Endothelial cell of umbilical vein (primary cell): Measurements from ENCODE around the gene MASTL. TPM values are rescaled to one million over a fixed set of nuclear protein-coding genes. Genes with fewer than 3 reads are reported as not detected.
A peak's percentile ranks its signal among the peaks of the same experiment; 100 is the strongest.

Experiments
- BruUV-seq: library from RNA; stranded (reverse); fragments of 400-500 nt; replicated peaks from 2 replicates; lab custom pipeline; 2021; lab: Mats Ljungman, UMichigan
- CTCF ChIA-PET: fragments of 300-600, 350-600 bp; sonication (Branson Sonifier 250); formaldehyde crosslinking; loops from one replicate; lab custom pipeline; 2021; ENCODE audit warnings: antibody characterized with exemption, inconsistent platforms; lab: Charles Lee
- POLR2A ChIA-PET: fragments of 300-600, 350-600 bp; sonication (Branson Sonifier 250); formaldehyde crosslinking; loops from one replicate; lab custom pipeline; 2021; ENCODE audit warnings: antibody characterized with exemption, inconsistent platforms; lab: Charles Lee
- DNase-seq: peaks from one replicate; pipeline ENCODE4 v3.0.0-alpha.2; 2011; ENCODE audit warnings: low read depth, low spot score
- FAIRE-seq: peaks from 2 replicates; lab custom pipeline; 2011; peaks lifted over from hg19 to GRCh38; lab: Jason Lieb, UNC
- H2AFZ ChIP-seq: 2 replicates; pipeline ENCODE4 v1.6.0; 2012; ENCODE audit warnings: low read depth, low read length, control low read depth, inconsistent platforms
- H3K27ac ChIP-seq: 2 replicates; pipeline ENCODE4 v1.5.1; 2011; ENCODE audit warnings: low read depth, mild to moderate bottlenecking, control low read depth, low read length, moderate library complexity; ENCODE audit not compliant: insufficient read depth
- H3K27me3 ChIP-seq, 2 experiments: 2 replicates each; pipeline versions ENCODE4 v1.6.0 to v1.6.1; 2011; ENCODE audit warnings: low read length in 2 of 2, mixed read lengths in 1 of 2; ENCODE audit not compliant: control insufficient read depth in 2 of 2, insufficient read depth in 2 of 2
- H3K36me3 ChIP-seq, 2 experiments: 2 replicates in 1 of 2; 3 replicates in 1 of 2; pipeline ENCODE4 v1.5.1; 2011; ENCODE audit warnings: low read length in 2 of 2, mild to moderate bottlenecking in 1 of 2, moderate library complexity in 1 of 2; ENCODE audit not compliant: control insufficient read depth in 2 of 2, insufficient read depth in 2 of 2; ENCODE audit errors: extremely low read depth in 1 of 2
- H3K4me1 ChIP-seq: 3 replicates; pipeline ENCODE4 v1.5.1; 2011; ENCODE audit warnings: mild to moderate bottlenecking, low read length; ENCODE audit not compliant: control insufficient read depth, insufficient read depth; ENCODE audit errors: extremely low read depth
- H3K4me2 ChIP-seq: 2 replicates; pipeline ENCODE4 v1.6.1; 2011; ENCODE audit warnings: low read length, control low read depth, mixed read lengths; ENCODE audit not compliant: insufficient read depth
- H3K4me3 ChIP-seq, 3 experiments: fragments of 200-600 bp in 1 of 3; sonication (generic), shearing (Covaris generic) in 1 of 3; replicated peaks in 1 of 3; 2 replicates each; pipeline ENCODE4 v1.5.1; 2011 to 2016; ENCODE audit warnings: control low read depth in 3 of 3, low read length in 3 of 3, mild to moderate bottlenecking in 2 of 3, inconsistent platforms in 1 of 3, low read depth in 1 of 3, moderate library complexity in 1 of 3; ENCODE audit not compliant: insufficient read depth in 1 of 3
- H3K79me2 ChIP-seq: 2 replicates; pipeline ENCODE4 v1.6.0; 2012; ENCODE audit warnings: low read length, inconsistent platforms; ENCODE audit not compliant: control insufficient read depth, insufficient read depth
- H3K9ac ChIP-seq: replicated peaks from 2 replicates; pipeline ENCODE3; 2011; ENCODE audit warnings: low read length, control low read depth; ENCODE audit not compliant: insufficient read depth; ENCODE audit errors: extremely low read depth
- H3K9me1 ChIP-seq: replicated peaks from 3 replicates; pipeline ENCODE4 v1.6.0; 2011; ENCODE audit warnings: mild to moderate bottlenecking, low read length; ENCODE audit not compliant: control insufficient read depth, insufficient read depth; ENCODE audit errors: extremely low read depth
- H3K9me3 ChIP-seq: replicated peaks from 2 replicates; pipeline ENCODE4 v1.5.1; 2012; ENCODE audit warnings: low read length, inconsistent platforms; ENCODE audit not compliant: control insufficient read depth, insufficient read depth
- H4K20me1 ChIP-seq: replicated peaks from 2 replicates; pipeline ENCODE3; 2011; ENCODE audit warnings: mild to moderate bottlenecking, low read length; ENCODE audit not compliant: control insufficient read depth, insufficient read depth; ENCODE audit errors: extremely low read depth
- EZH2 ChIP-seq: IDR thresholded peaks from 2 replicates; pipeline ENCODE4 v1.6.1; 2012; ENCODE audit warnings: borderline replicate concordance, low read depth, mild to moderate bottlenecking, moderate library complexity, low read length, inconsistent platforms; ENCODE audit not compliant: severe bottlenecking
- FOS ChIP-seq: IDR thresholded peaks from 2 replicates; pipeline ENCODE4 v1.6.1; 2011; ENCODE audit warnings: mild to moderate bottlenecking, low read length, moderate library complexity, borderline replicate concordance; ENCODE audit not compliant: insufficient read depth
- GATA2 ChIP-seq: IDR thresholded peaks from 2 replicates; pipeline ENCODE4 v1.7.0; 2011; ENCODE audit warnings: low read depth, mild to moderate bottlenecking, moderate library complexity, mixed read lengths, low read length; ENCODE audit not compliant: insufficient read length, insufficient read depth
- JUN ChIP-seq: IDR thresholded peaks from 2 replicates; pipeline ENCODE4 v1.6.1; 2011; ENCODE audit warnings: borderline replicate concordance, low read depth; ENCODE audit not compliant: insufficient read length, insufficient read depth
- MYC ChIP-seq: IDR thresholded peaks from one replicate; pipeline ENCODE4 v1.6.1; 2011; ENCODE audit warnings: mild to moderate bottlenecking, low read depth, low read length
- POLR2A ChIP-seq: IDR thresholded peaks from 2 replicates; pipeline ENCODE4 v1.6.1; 2012; ENCODE audit warnings: low read depth, mild to moderate bottlenecking, control low read depth, low read length
- POLR2AphosphoS5 ChIP-seq: IDR thresholded peaks from 2 replicates; pipeline ENCODE4 v1.6.1; 2012; ENCODE audit warnings: low read depth, mild to moderate bottlenecking, control low read depth, low read length, moderate library complexity; ENCODE audit not compliant: insufficient read depth
- dilution Hi-C: fragments of 300-500 bp; cut with MboI; formaldehyde crosslinking; loops from one replicate; pipeline ENCODE4 v1.15.0; 2019; ENCODE audit warnings: low sequenced_read_pairs; ENCODE audit not compliant: extremely low pct_ligation_motif_present
- intact Hi-C: fragments of 100-400 bp; cut with micrococcal nuclease; formaldehyde crosslinking; loops from one replicate; pipeline ENCODE4 v1.10.0; 2022
- polyA plus RNA-seq, 4 experiments: library from polyadenylated mRNA; depleted of rRNA in 3 of 4; stranded (reverse) in 3 of 4; unstranded in 1 of 4; fragments of >200 nt; gene quantifications; 2 replicates each; pipeline versions ENCODE4 v1.2.1 to v1.2.3, GENCODE V29; 2011 to 2012; ENCODE audit warnings: missing spikeins in 1 of 4
- total RNA-seq: library from RNA; stranded (reverse); gene quantifications from 2 replicates; pipeline ENCODE4 v1.2.3, GENCODE V29; 2021
- TF ChIP-seq, protein P1 (sequence below), 2 donors: IDR thresholded peaks; 1 replicate in 1 of 2; 2 replicates in 1 of 2; pipeline ENCODE4 v1.5.1; 2011; ENCODE audit warnings: low read length in 2 of 2, mild to moderate bottlenecking in 2 of 2, moderate library complexity in 2 of 2, control low read depth in 1 of 2, inconsistent platforms in 1 of 2, low read depth in 1 of 2; ENCODE audit not compliant: insufficient read depth in 1 of 2; ENCODE audit errors: extremely low read depth in 1 of 2
- TF ChIP-seq, protein P2 (sequence below): IDR thresholded peaks from 2 replicates; pipeline ENCODE4 v1.6.1; 2011; ENCODE audit not compliant: insufficient read depth, insufficient read length

The MASTL gene
- total and polyA plus RNA-seq, 2 donors (not counting 3 experiments of a cell fraction or from before 2014, with no cell fraction given) = 5.4 to 17.8 TPM

GRCh38 chr10:27152687-27153086 lies 2.5 kb upstream of the MASTL start:
- H3K27me3 ChIP-seq = no peaks in the 10 kb centered on the region
- H3K36me3 ChIP-seq = peaks cover 0 to 4% of the 10 kb centered on the region in 2 experiments
- no TSS peak for BruUV-seq
- dilution Hi-C loops = no loop called here
- TF ChIP-seq MYC (no peak), POLR2AphosphoS5 (no peak)
- H3K4me1 ChIP-seq = peaks cover 13% of the 10 kb centered on the region
- CTCF ChIA-PET = no interaction called here
- peaks cover 2% of the 10 kb centered on the region for H4K20me1 ChIP-seq
- FAIRE-seq (no peak), DNase-seq (no peak)
- no peak overlapping the region for H3K27ac ChIP-seq
- intact Hi-C loops = no loop called here
- H3K9me1 ChIP-seq = no peaks in the 10 kb centered on the region
- H3K9me3 ChIP-seq = no peaks in the 10 kb centered on the region
- H2AFZ ChIP-seq = no peak overlapping the region
- POLR2A ChIA-PET = no interaction called here
- peaks cover 80% of the 10 kb centered on the region for H3K79me2 ChIP-seq
- H3K4me2 ChIP-seq = peak overlapping the region; percentile 87
- peak overlapping the region; percentile 66 to 84 (median 74) for H3K4me3 ChIP-seq
- H3K9ac ChIP-seq = peak overlapping the region; percentile 98

- Histone ChIP-seq H4K20me1 (peaks cover 2% of the 10 kb centered on the region), H3K36me3 (peaks cover 0 to under 1% of the 10 kb centered on the region in 2 experiments), H3K79me2 (peaks cover 81% of the 10 kb centered on the region), H3K9me1 (no peaks in the 10 kb centered on the region), H3K9me3 (no peaks in the 10 kb centered on the region), H2AFZ (no peak overlapping the region), H3K27me3 (no peaks in the 10 kb centered on the region), H3K27ac (peak overlapping the region; percentile 92), H3K4me1 (peaks cover 13% of the 10 kb centered on the region), H3K4me3 (peak overlapping the region; percentile 66 to 84 (median 74)), H3K4me2 (peak overlapping the region; percentile 87), H3K9ac (peak overlapping the region; percentile 98)
- intact Hi-C loops = no loop called here
- TF ChIP-seq FOS (no peak), EZH2 (no peak), POLR2AphosphoS5 (no peak), JUN (no peak), MYC (no peak), GATA2 (no peak), POLR2A (no peak)
- TF ChIP-seq, protein P1, sequence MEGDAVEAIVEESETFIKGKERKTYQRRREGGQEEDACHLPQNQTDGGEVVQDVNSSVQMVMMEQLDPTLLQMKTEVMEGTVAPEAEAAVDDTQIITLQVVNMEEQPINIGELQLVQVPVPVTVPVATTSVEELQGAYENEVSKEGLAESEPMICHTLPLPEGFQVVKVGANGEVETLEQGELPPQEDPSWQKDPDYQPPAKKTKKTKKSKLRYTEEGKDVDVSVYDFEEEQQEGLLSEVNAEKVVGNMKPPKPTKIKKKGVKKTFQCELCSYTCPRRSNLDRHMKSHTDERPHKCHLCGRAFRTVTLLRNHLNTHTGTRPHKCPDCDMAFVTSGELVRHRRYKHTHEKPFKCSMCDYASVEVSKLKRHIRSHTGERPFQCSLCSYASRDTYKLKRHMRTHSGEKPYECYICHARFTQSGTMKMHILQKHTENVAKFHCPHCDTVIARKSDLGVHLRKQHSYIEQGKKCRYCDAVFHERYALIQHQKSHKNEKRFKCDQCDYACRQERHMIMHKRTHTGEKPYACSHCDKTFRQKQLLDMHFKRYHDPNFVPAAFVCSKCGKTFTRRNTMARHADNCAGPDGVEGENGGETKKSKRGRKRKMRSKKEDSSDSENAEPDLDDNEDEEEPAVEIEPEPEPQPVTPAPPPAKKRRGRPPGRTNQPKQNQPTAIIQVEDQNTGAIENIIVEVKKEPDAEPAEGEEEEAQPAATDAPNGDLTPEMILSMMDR (IDR thresholded peaks at IDR 0.05; ENCODE audit: extremely low read depth in 1 of 2, insufficient read depth in 1 of 2, low read depth in 1 of 2, low read length in 2 of 2) = no peak
- TF ChIP-seq, protein P2, sequence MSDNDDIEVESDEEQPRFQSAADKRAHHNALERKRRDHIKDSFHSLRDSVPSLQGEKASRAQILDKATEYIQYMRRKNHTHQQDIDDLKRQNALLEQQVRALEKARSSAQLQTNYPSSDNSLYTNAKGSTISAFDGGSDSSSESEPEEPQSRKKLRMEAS = no peak
- ChIA-PET POLR2A (interaction anchor here (0.5 to 1.4 kb wide), 3 partner anchors 17 to 184 kb away, joined by 4 to 6 read pairs (median 4); no protein-coding TSS in a partner anchor), CTCF (interaction anchor here (1.1 to 2.0 kb wide), 4 partner anchors 31 to 70 kb away, joined by 3 to 9 read pairs (median 4); no protein-coding TSS in a partner anchor)
- no peak for DNase-seq
- peak; percentile 4 for FAIRE-seq
- no TSS peak for BruUV-seq
- dilution Hi-C loops = no loop called here
Measured at GRCh38 chr10:27153329-27153728, 1.8 kb upstream of the MASTL start.
